Astrocyte of the hippocampus (primary cell): Measurements from ENCODE around the gene NASP.
A peak's percentile ranks its signal among the peaks of the same experiment; 100 is the strongest.

Source experiments
- DNase-seq: peaks from one replicate; pipeline ENCODE4 v3.0.0; 2011; ENCODE audit warnings: low read depth, low spot score

The NASP gene

GRCh38 chr1:45583666-45584350 is at the start of gene NASP:
Gene NASP (plus strand): TSS chr1:45584041. CDS start chr1:45584147, 106 bp downstream.
- DNase-seq: peak; percentile 94

GRCh38 chr1:45535988-45536766 is 47.7 kb upstream of the NASP start:
- no peak for DNase-seq

GRCh38 chr1:45536886-45537285 is 47.0 kb upstream of the NASP start:
- DNase-seq: no peak

- DNase-seq: no peak
These were observed 42.6 kb upstream of the NASP start for GRCh38 chr1:45541193-45541592.

GRCh38 chr1:45542591-45542990 is 41.2 kb upstream of the NASP start:
- no peak for DNase-seq

- DNase-seq: no peak
These were observed 40.0 kb upstream of the NASP start for GRCh38 chr1:45543581-45544417.

- DNase-seq: no peak
These were observed 39.3 kb upstream of the NASP start for GRCh38 chr1:45544530-45544929.

GRCh38 chr1:45545019-45545493 is 38.8 kb upstream of the NASP start:
- no peak for DNase-seq

- DNase-seq: no peak
These were observed 38.1 kb upstream of the NASP start for GRCh38 chr1:45545553-45546310.

GRCh38 chr1:45550401-45551351 is 33.2 kb upstream of the NASP start, which contains the start of gene AKR1A1:
Gene AKR1A1 (plus strand): TSS chr1:45550826. CDS start chr1:45561795, 10,969 bp downstream.
- DNase-seq: peak; percentile 95

- no peak for DNase-seq
These were observed 32.2 kb upstream of the NASP start for GRCh38 chr1:45551684-45552083.

GRCh38 chr1:45552331-45552730 is 31.5 kb upstream of the NASP start:
- DNase-seq: no peak

GRCh38 chr1:45554198-45554597 is 29.6 kb upstream of the NASP start:
- no peak for DNase-seq

- DNase-seq: peak; percentile 14
These were observed 26.4 kb upstream of the NASP start for GRCh38 chr1:45557422-45557944.

- no peak for DNase-seq
These were observed 20.0 kb upstream of the NASP start for GRCh38 chr1:45563843-45564242.

GRCh38 chr1:45566722-45567121 is 17.1 kb upstream of the NASP start:
- no peak for DNase-seq

GRCh38 chr1:45567911-45568310 is 15.9 kb upstream of the NASP start:
- no peak for DNase-seq

GRCh38 chr1:45568421-45568820 is 15.4 kb upstream of the NASP start:
- no peak for DNase-seq

- no peak for DNase-seq
These were observed 14.3 kb upstream of the NASP start for GRCh38 chr1:45569571-45569961.
